Activated naive CD8-positive, alpha-beta T cell treated with anti-CD3 and anti-CD28 coated beads, Interleukin-2, amount 10 ng/mL, durations not matched to agents 7 days and 5 days (primary cell): ENCODE measurements around the gene PARD3B. TPM values are rescaled to one million over a fixed set of nuclear protein-coding genes. Genes with fewer than 3 reads are reported as not detected.
A peak's percentile ranks its signal among the peaks of the same experiment; 100 is the strongest.

Experiments used
- ATAC-seq: fragments of 150-1000 bp; cut with Tn5 transposase; one replicate; pipeline ENCODE4 v1.10.0; 2021; ENCODE audit warnings: low read depth, moderate library complexity
- POLR2A ChIA-PET: fragments of 350-600 bp; sonication (Branson Sonifier 250); formaldehyde crosslinking; loops from one replicate; lab custom pipeline; 2021; ENCODE audit warnings: antibody characterized with exemption; lab: Charles Lee
- DNase-seq: peaks from one replicate; pipeline ENCODE4 v3.0.0; 2021
- H3K27ac Mint-ChIP-seq: one replicate; pipeline ENCODE4 v1.8.0; 2022; ENCODE audit warnings: mild to moderate bottlenecking, mixed read lengths
- H3K27me3 Mint-ChIP-seq: one replicate; pipeline ENCODE4 v1.8.0; 2022; ENCODE audit warnings: mild to moderate bottlenecking, moderate library complexity, mixed read lengths
- H3K36me3 Mint-ChIP-seq: one replicate; pipeline ENCODE4 v1.8.0; 2021; ENCODE audit warnings: mild to moderate bottlenecking, mixed read lengths
- H3K4me1 Mint-ChIP-seq: one replicate; pipeline ENCODE4 v1.8.0; 2021; ENCODE audit warnings: mixed read lengths
- H3K4me3 Mint-ChIP-seq: one replicate; pipeline ENCODE4 v1.8.0; 2022; ENCODE audit warnings: mild to moderate bottlenecking, moderate library complexity, mixed read lengths
- H3K9me3 Mint-ChIP-seq: one replicate; pipeline ENCODE4 v1.8.0; 2021; ENCODE audit warnings: mixed read lengths
- total RNA-seq, 2 experiments: library from RNA; stranded (reverse); gene quantifications; one replicate each; pipeline ENCODE4 v1.2.3, GENCODE V29; 2021

PARD3B gene
- total RNA-seq, 2 experiments from 2014 or later = 0.55 to 1.0 TPM

- no peaks in the 10 kb centered on the region for H3K4me1 Mint-ChIP-seq
- POLR2A ChIA-PET = no interaction called here
- ATAC-seq = no peak
- H3K27me3 Mint-ChIP-seq = peaks cover 5% of the 10 kb centered on the region
- H3K27ac Mint-ChIP-seq = no peak overlapping the region
- no peak overlapping the region for H3K4me3 Mint-ChIP-seq
- DNase-seq = no peak
- peaks cover 4% of the 10 kb centered on the region for H3K9me3 Mint-ChIP-seq
- peaks cover 5% of the 10 kb centered on the region for H3K36me3 Mint-ChIP-seq
These were observed 251.3 kb downstream of the PARD3B start for GRCh38 chr2:204796581-204796980.

DNA sequence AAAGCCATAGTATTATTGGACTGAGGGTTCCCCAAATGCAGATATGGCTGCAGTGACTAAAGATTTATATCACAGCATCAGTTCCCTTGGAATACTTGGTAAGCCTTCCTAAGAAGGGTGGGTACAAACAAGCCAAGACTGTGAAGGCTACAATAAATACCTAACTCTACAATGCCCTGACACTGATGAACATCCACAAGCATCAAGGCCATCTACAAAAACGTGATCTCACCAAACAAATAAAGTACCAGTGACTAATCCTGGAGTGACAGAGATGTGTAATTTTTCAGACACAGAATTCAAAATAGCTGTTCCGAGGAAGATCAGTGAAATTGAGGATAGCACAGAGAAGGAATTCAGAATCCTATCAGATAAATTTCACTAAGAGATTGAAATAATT is 254.5 kb downstream of the PARD3B start:
- peaks cover 13% of the 10 kb centered on the region for H3K4me1 Mint-ChIP-seq
- no peak overlapping the region for H3K4me3 Mint-ChIP-seq
- no peak overlapping the region for H3K27ac Mint-ChIP-seq
- POLR2A ChIA-PET = interaction anchor here (0.6 kb wide), 1 partner anchor 744 kb away, joined by 4 read pairs; no protein-coding TSS in a partner anchor
- DNase-seq (no peak), ATAC-seq (no peak)
- H3K27me3 Mint-ChIP-seq = peaks cover 5% of the 10 kb centered on the region
- H3K9me3 Mint-ChIP-seq = peaks cover 11% of the 10 kb centered on the region
- peaks cover 22% of the 10 kb centered on the region for H3K36me3 Mint-ChIP-seq

GRCh38 chr2:204808494-204808893 is 263.2 kb downstream of the PARD3B start:
- POLR2A ChIA-PET = no interaction called here
- peaks cover 33% of the 10 kb centered on the region for H3K9me3 Mint-ChIP-seq
- no peak for ATAC-seq
- H3K4me1 Mint-ChIP-seq = peaks cover 5% of the 10 kb centered on the region
- no peak overlapping the region for H3K4me3 Mint-ChIP-seq
- H3K36me3 Mint-ChIP-seq = peaks cover 28% of the 10 kb centered on the region
- H3K27ac Mint-ChIP-seq = no peak overlapping the region
- DNase-seq = no peak
- H3K27me3 Mint-ChIP-seq = peaks cover 2% of the 10 kb centered on the region

DNA sequence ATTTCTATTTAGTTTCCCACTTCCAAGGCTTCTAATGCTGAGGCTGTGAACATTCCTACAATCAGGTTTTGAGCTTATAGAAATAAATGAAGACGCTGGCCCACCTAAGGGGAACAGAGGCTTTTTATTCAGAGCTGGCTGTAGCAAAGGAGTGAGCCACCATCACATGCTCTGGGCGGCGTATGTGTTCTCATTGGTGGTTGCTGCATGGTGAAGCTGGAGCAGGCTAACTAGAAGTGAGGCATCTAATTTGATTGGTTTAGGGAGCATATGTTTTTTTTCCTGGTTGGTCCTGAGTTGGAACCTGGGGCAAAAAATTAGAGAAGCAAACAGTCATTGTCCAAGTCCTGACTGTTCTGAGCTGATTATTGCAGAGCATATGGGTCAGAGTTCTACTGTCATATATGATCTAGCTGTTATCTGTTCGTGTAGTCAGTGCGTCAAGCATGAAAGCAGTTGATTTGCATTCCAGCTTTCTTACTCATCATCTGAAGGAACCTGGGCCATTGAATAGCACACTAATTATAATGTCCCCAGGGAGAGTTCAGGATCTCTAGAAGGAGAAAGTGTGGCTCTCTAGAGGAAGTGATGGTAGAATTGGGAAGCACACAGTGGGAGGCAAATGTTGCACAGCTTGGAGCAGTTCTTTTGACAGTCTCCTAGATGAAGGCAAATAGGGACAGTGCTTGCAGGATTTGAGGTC is 279.6 kb downstream of the PARD3B start:
- no peak overlapping the region for H3K27ac Mint-ChIP-seq
- peaks cover 2% of the 10 kb centered on the region for H3K36me3 Mint-ChIP-seq
- ATAC-seq (no peak), DNase-seq (no peak)
- peaks cover 5% of the 10 kb centered on the region for H3K27me3 Mint-ChIP-seq
- H3K4me3 Mint-ChIP-seq = no peak overlapping the region
- peaks cover 10% of the 10 kb centered on the region for H3K9me3 Mint-ChIP-seq
- no peaks in the 10 kb centered on the region for H3K4me1 Mint-ChIP-seq
- POLR2A ChIA-PET = no interaction called here

GRCh38 chr2:204825681-204826080 is 280.4 kb downstream of the PARD3B start:
- ATAC-seq (no peak), DNase-seq (no peak)
- POLR2A ChIA-PET = no interaction called here
- H3K9me3 Mint-ChIP-seq = peaks cover 10% of the 10 kb centered on the region
- H3K4me3 Mint-ChIP-seq = no peak overlapping the region
- H3K27me3 Mint-ChIP-seq = peaks cover 5% of the 10 kb centered on the region
- peaks cover 2% of the 10 kb centered on the region for H3K36me3 Mint-ChIP-seq
- no peak overlapping the region for H3K27ac Mint-ChIP-seq
- no peaks in the 10 kb centered on the region for H3K4me1 Mint-ChIP-seq

- H3K36me3 Mint-ChIP-seq = no peaks in the 10 kb centered on the region
- no peaks in the 10 kb centered on the region for H3K4me1 Mint-ChIP-seq
- H3K27ac Mint-ChIP-seq = peak overlapping the region; percentile 57
- POLR2A ChIA-PET = no interaction called here
- H3K27me3 Mint-ChIP-seq = peaks cover 3% of the 10 kb centered on the region
- ATAC-seq (no peak), DNase-seq (no peak)
- H3K4me3 Mint-ChIP-seq = no peak overlapping the region
- H3K9me3 Mint-ChIP-seq = peaks cover 6% of the 10 kb centered on the region
These were observed 282.7 kb downstream of the PARD3B start for GRCh38 chr2:204827701-204828590.

DNA sequence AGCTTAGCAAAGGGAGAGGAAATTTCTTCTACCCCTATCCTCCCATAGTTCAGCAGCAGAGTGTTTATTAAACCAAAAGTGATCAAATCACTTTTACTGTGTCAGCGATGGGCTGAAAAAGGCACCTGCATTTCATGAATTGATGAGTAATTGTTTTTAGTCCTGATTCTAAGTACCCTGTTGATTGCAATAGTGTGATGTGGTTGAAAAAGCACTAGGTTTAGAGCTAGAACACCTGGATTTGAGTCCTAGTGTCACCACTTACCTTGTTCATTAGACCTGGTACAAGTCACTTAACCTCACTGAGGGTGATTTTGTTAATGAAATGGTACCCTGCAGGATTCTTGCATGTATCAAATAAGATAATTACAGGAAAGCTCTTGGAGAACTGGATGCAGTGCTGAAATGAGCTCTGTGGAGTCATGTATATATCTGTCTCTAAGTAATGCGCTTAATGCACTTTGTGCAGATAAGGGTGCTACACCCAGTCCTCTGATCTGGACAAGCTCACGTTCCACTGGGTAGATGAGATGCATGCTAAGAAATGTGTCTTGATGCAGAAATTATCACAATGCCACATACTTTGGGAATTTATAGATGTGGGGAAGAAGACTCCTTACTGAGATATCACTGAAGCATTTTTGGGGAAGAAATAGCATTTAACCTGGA is 289.6 kb downstream of the PARD3B start:
- Mint-ChIP-seq H3K36me3 (no peaks in the 10 kb centered on the region), H3K4me3 (no peak overlapping the region), H3K4me1 (no peaks in the 10 kb centered on the region), H3K27ac (no peak overlapping the region), H3K9me3 (peaks cover 3% of the 10 kb centered on the region), H3K27me3 (no peaks in the 10 kb centered on the region)
- DNase-seq (no peak), ATAC-seq (no peak)
- POLR2A ChIA-PET = no interaction called here

- Mint-ChIP-seq H3K4me3 (no peak overlapping the region), H3K36me3 (no peaks in the 10 kb centered on the region), H3K9me3 (peaks cover 3% of the 10 kb centered on the region), H3K27me3 (no peaks in the 10 kb centered on the region), H3K4me1 (peaks cover 5% of the 10 kb centered on the region), H3K27ac (no peak overlapping the region)
- DNase-seq (no peak), ATAC-seq (no peak)
- POLR2A ChIA-PET = no interaction called here
These were observed 290.5 kb downstream of the PARD3B start for GRCh38 chr2:204835786-204836185.

DNA sequence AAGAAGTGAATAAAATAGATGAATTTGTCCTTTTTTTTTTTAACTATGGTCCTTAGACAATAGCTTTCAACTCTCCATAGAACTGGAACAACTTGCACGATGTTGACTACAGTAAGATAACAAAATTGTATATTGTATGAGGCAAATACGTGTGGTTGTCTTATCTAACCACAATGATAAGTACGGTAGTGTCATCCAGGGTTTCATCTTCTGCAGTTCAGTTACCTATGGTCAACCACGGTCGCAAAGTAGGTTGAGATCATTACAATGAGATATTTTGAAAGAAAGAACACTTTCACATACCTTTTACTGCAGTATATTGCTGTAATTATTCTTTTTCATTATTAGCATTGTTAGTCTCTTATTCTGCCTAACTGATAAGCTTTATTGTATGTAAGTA is 295.2 kb downstream of the PARD3B start:
- H3K36me3 Mint-ChIP-seq = no peaks in the 10 kb centered on the region
- POLR2A ChIA-PET = interaction anchor here (0.6 kb wide), 1 partner anchor 513 kb away, joined by 5 read pairs; no protein-coding TSS in a partner anchor
- ATAC-seq (no peak), DNase-seq (no peak)
- H3K4me1 Mint-ChIP-seq = peaks cover 12% of the 10 kb centered on the region
- H3K9me3 Mint-ChIP-seq = peaks cover 3% of the 10 kb centered on the region
- no peaks in the 10 kb centered on the region for H3K27me3 Mint-ChIP-seq
- no peak overlapping the region for H3K27ac Mint-ChIP-seq
- H3K4me3 Mint-ChIP-seq = no peak overlapping the region

DNA sequence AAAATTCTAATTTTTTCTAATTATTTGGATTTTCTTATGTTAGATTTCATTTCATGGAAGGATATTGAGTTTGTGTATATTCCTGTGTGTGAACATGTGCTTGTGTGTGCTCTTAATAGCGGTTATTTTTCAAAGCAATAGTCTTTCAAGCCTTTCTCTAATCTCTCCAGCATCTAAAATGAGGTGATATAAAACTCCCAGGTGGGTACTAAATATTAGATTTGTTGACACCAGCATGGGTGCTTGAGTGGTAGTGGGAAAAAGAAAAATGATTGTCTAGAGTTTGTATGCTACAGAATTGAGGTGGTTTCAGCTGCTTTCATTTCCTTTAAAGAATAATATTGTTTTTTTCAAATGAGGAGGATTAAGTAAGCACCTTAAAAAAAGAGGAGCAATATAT is 296.8 kb downstream of the PARD3B start:
- ATAC-seq = no peak
- peaks cover 3% of the 10 kb centered on the region for H3K9me3 Mint-ChIP-seq
- POLR2A ChIA-PET = no interaction called here

GRCh38 chr2:204842661-204843485 is 297.6 kb downstream of the PARD3B start:
- Mint-ChIP-seq H3K27ac (no peak overlapping the region), H3K9me3 (peaks cover 1% of the 10 kb centered on the region), H3K27me3 (peaks cover 2% of the 10 kb centered on the region), H3K36me3 (no peaks in the 10 kb centered on the region), H3K4me1 (peaks cover 12% of the 10 kb centered on the region), H3K4me3 (no peak overlapping the region)
- DNase-seq (no peak), ATAC-seq (no peak)
- POLR2A ChIA-PET = no interaction called here

More for the DNA sequence above, 296.8 kb downstream of the PARD3B start:
- no peak overlapping the region for H3K27ac Mint-ChIP-seq
- peaks cover 2% of the 10 kb centered on the region for H3K27me3 Mint-ChIP-seq
- no peak overlapping the region for H3K4me3 Mint-ChIP-seq
- H3K36me3 Mint-ChIP-seq = no peaks in the 10 kb centered on the region
- no peak for DNase-seq
- H3K4me1 Mint-ChIP-seq = peaks cover 12% of the 10 kb centered on the region

GRCh38 chr2:204846471-204846870 is 301.2 kb downstream of the PARD3B start:
- H3K9me3 Mint-ChIP-seq = peaks cover 1% of the 10 kb centered on the region
- H3K4me1 Mint-ChIP-seq = peaks cover 4% of the 10 kb centered on the region
- ATAC-seq = no peak
- no peak for DNase-seq
- H3K27ac Mint-ChIP-seq = no peak overlapping the region
- no peak overlapping the region for H3K4me3 Mint-ChIP-seq
- H3K36me3 Mint-ChIP-seq = no peaks in the 10 kb centered on the region
- peaks cover 2% of the 10 kb centered on the region for H3K27me3 Mint-ChIP-seq
- POLR2A ChIA-PET = no interaction called here

DNA sequence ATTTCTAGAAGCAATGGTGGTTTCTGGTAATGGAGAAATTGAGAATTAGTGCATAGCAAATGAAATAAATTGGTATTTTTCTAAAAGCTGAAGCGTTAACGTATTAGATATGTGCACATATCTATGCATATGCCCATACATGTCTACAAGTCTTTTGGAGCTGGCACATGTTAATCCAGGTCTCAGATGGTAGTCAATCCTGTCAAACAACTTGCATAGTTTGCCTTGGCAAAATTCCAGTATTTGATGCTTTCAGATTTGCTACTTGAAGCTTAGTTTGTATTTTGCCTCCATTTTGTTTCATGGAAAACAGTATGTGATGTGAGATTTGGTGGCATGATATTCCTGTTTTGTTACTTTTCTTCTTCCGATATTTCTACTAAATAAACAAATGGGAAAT is 304.6 kb downstream of the PARD3B start:
- no peak overlapping the region for H3K27ac Mint-ChIP-seq
- H3K4me1 Mint-ChIP-seq = no peaks in the 10 kb centered on the region
- POLR2A ChIA-PET = no interaction called here
- no peak overlapping the region for H3K4me3 Mint-ChIP-seq
- H3K36me3 Mint-ChIP-seq = no peaks in the 10 kb centered on the region
- H3K9me3 Mint-ChIP-seq = peaks cover 1% of the 10 kb centered on the region
- H3K27me3 Mint-ChIP-seq = peaks cover 2% of the 10 kb centered on the region
- ATAC-seq = no peak
- no peak for DNase-seq
